H1 (cell line): ENCODE results near the gene OR2A42. TPM values are rescaled to one million over a fixed set of nuclear protein-coding genes. Genes with fewer than 3 reads are reported as not detected.
"Not testable (repeated sequence)": the region's sequence is repeated elsewhere in the genome, so short reads cannot be mapped to it uniquely, and the experiment has no call there.

ENCODE experiments used
- CTCF ChIA-PET: fragments of 300-600 bp; sonication (Branson Sonifier 250); formaldehyde crosslinking; loops from one replicate; lab custom pipeline; 2021; ENCODE audit not compliant: partially characterized antibody; lab: Charles Lee
- POLR2A ChIA-PET: fragments of 300-600 bp; sonication (Branson Sonifier 250); formaldehyde crosslinking; loops from one replicate; lab custom pipeline; 2021; ENCODE audit warnings: inconsistent platforms; ENCODE audit not compliant: partially characterized antibody; lab: Charles Lee
- DNase-seq, 2 experiments: peaks; one replicate each; pipeline versions ENCODE4 v3.0.0 to v3.0.0-alpha.2; 2010 to 2022; ENCODE audit warnings: low spot score in 2 of 2, low read depth in 1 of 2, mixed read lengths in 1 of 2
- FAIRE-seq: peaks from 2 replicates; lab custom pipeline; 2011; peaks lifted over from hg19 to GRCh38; lab: Jason Lieb, UNC
- H2AFZ ChIP-seq: 2 replicates; pipeline ENCODE4 v1.8.1; 2012; ENCODE audit warnings: low read length, inconsistent platforms
- H2AK5ac ChIP-seq: 2 replicates; pipeline ENCODE4 v1.6.1; 2013; ENCODE audit warnings: low read depth, low read length
- H2BK120ac ChIP-seq: replicated peaks from 2 replicates; pipeline ENCODE3; 2013; ENCODE audit warnings: low read depth, low read length, inconsistent platforms
- H2BK12ac ChIP-seq: 2 replicates; pipeline ENCODE4 v1.6.1; 2013; ENCODE audit warnings: low read depth, low read length
- H2BK15ac ChIP-seq: 2 replicates; pipeline ENCODE4 v1.6.1; 2013; ENCODE audit warnings: low read length
- H2BK20ac ChIP-seq: 2 replicates; pipeline ENCODE4 v1.6.1; 2013; ENCODE audit warnings: low read length
- H2BK5ac ChIP-seq: 2 replicates; pipeline ENCODE4 v1.6.1; 2013; ENCODE audit warnings: low read depth, low read length
- H3K14ac ChIP-seq: 2 replicates; pipeline ENCODE4 v1.6.1; 2013; ENCODE audit warnings: inconsistent platforms; ENCODE audit not compliant: insufficient read length
- H3K18ac ChIP-seq: 2 replicates; pipeline ENCODE4 v1.6.1; 2013; ENCODE audit warnings: low read length; ENCODE audit errors: extremely low read depth
- H3K23ac ChIP-seq: 2 replicates; pipeline ENCODE4 v1.6.1; 2013; ENCODE audit warnings: inconsistent platforms; ENCODE audit not compliant: insufficient read length
- H3K23me2 ChIP-seq: 2 replicates; pipeline ENCODE4 v1.6.1; 2013; ENCODE audit warnings: low read depth, low read length
- H3K27ac ChIP-seq: 2 replicates; pipeline ENCODE4 v1.6.1; 2011; ENCODE audit warnings: low read depth, low read length, inconsistent platforms
- H3K27me3 ChIP-seq, 4 experiments: replicated peaks in 1 of 4; 1 replicate in 1 of 4; 2 replicates in 3 of 4; pipeline versions ENCODE4 v1.6.1 to v1.8.1; 2011 to 2013; ENCODE audit warnings: low read length in 3 of 4, mild to moderate bottlenecking in 3 of 4, inconsistent platforms in 2 of 4, mixed read lengths in 2 of 4, moderate library complexity in 1 of 4; ENCODE audit not compliant: control insufficient read depth in 3 of 4, insufficient read depth in 3 of 4; ENCODE audit errors: extremely low read depth in 1 of 4
- H3K36me3 ChIP-seq, 4 experiments: 2 replicates each; pipeline versions ENCODE4 v1.6.1 to v1.8.1; 2011 to 2013; ENCODE audit warnings: mild to moderate bottlenecking in 4 of 4, low read length in 3 of 4, moderate library complexity in 2 of 4, control low read depth in 1 of 4, inconsistent platforms in 1 of 4; ENCODE audit not compliant: insufficient read depth in 4 of 4, control insufficient read depth in 2 of 4
- H3K4ac ChIP-seq: replicated peaks from 2 replicates; pipeline ENCODE3; 2013; ENCODE audit warnings: low read length, low read depth, mixed read lengths, inconsistent platforms; ENCODE audit not compliant: insufficient read length
- H3K4me1 ChIP-seq, 4 experiments: replicated peaks in 1 of 4; 1 replicate in 1 of 4; 2 replicates in 3 of 4; pipeline versions ENCODE4 v1.6.1 to v1.8.1; 2011 to 2013; ENCODE audit warnings: low read length in 3 of 4, inconsistent platforms in 2 of 4, mixed read lengths in 1 of 4; ENCODE audit not compliant: insufficient read depth in 4 of 4, control insufficient read depth in 3 of 4
- H3K4me2 ChIP-seq, 2 experiments: 2 replicates each; pipeline versions ENCODE4 v1.6.1 to v1.8.1; 2011 to 2013; ENCODE audit warnings: low read depth in 2 of 2, low read length in 2 of 2, control low read depth in 1 of 2, inconsistent platforms in 1 of 2, mild to moderate bottlenecking in 1 of 2; ENCODE audit not compliant: insufficient read depth in 1 of 2
- H3K4me3 ChIP-seq, 4 experiments: fragments of 200-600, 300-600 bp in 1 of 4; sonication (generic), shearing (Covaris generic), sonication (Bioruptor Twin) in 1 of 4; 2 replicates each; pipeline versions ENCODE4 v1.5.1 to v1.8.1; 2011 to 2016; ENCODE audit warnings: low read length in 4 of 4, low read depth in 3 of 4, control low read depth in 2 of 4, inconsistent platforms in 2 of 4, mild to moderate bottlenecking in 2 of 4, mixed read lengths in 1 of 4, moderate library complexity in 1 of 4; ENCODE audit not compliant: insufficient read depth in 2 of 4; ENCODE audit errors: extremely low read depth in 1 of 4
- H3K56ac ChIP-seq: replicated peaks from 2 replicates; pipeline ENCODE3; 2013; ENCODE audit warnings: low read depth, mild to moderate bottlenecking, mixed read lengths, low read length, inconsistent platforms; ENCODE audit not compliant: insufficient read length
- H3K79me1 ChIP-seq: 2 replicates; pipeline ENCODE4 v1.6.1; 2013; ENCODE audit warnings: low read depth, low read length, control low read depth
- H3K79me2 ChIP-seq, 2 experiments: 2 replicates each; pipeline versions ENCODE4 v1.6.1 to v1.8.1; 2012 to 2013; ENCODE audit warnings: low read length in 2 of 2, mild to moderate bottlenecking in 2 of 2, inconsistent platforms in 1 of 2; ENCODE audit not compliant: insufficient read depth in 2 of 2, control insufficient read depth in 1 of 2
- H3K9ac ChIP-seq, 4 experiments: replicated peaks in 1 of 4; 1 replicate in 1 of 4; 2 replicates in 3 of 4; pipeline versions ENCODE4 v1.6.1 to v1.8.1; 2011 to 2013; ENCODE audit warnings: low read depth in 3 of 4, low read length in 3 of 4, control low read depth in 2 of 4, mild to moderate bottlenecking in 2 of 4, moderate library complexity in 2 of 4, inconsistent platforms in 1 of 4; ENCODE audit errors: extremely low read depth in 1 of 4
- H3K9me3 ChIP-seq, 2 experiments: 2 replicates each; pipeline versions ENCODE4 v1.6.1 to v1.8.1; 2012 to 2013; ENCODE audit warnings: mild to moderate bottlenecking in 2 of 2, moderate library complexity in 2 of 2, control low read depth in 1 of 2, inconsistent platforms in 1 of 2, low read depth in 1 of 2, low read length in 1 of 2, mixed read lengths in 1 of 2; ENCODE audit not compliant: insufficient read depth in 2 of 2
- H4K20me1 ChIP-seq, 2 experiments: replicated peaks in 1 of 2; 2 replicates each; pipeline versions ENCODE3 to v1.8.1; 2011 to 2013; ENCODE audit warnings: inconsistent platforms in 2 of 2, low read length in 2 of 2, mild to moderate bottlenecking in 1 of 2; ENCODE audit not compliant: insufficient read depth in 2 of 2, control insufficient read depth in 1 of 2
- H4K5ac ChIP-seq: 2 replicates; pipeline ENCODE4 v1.6.1; 2013; ENCODE audit warnings: low read length, low read depth, mixed read lengths, inconsistent platforms; ENCODE audit not compliant: insufficient read length
- H4K8ac ChIP-seq: 2 replicates; pipeline ENCODE4 v1.8.0; 2013; ENCODE audit warnings: mild to moderate bottlenecking, moderate library complexity, low read length, inconsistent platforms; ENCODE audit not compliant: insufficient read depth; ENCODE audit errors: extremely low read depth
- H4K91ac ChIP-seq: replicated peaks from 2 replicates; pipeline ENCODE3; 2013; ENCODE audit warnings: low read length, mixed read lengths, inconsistent platforms; ENCODE audit not compliant: insufficient read length
- RAD21 ChIP-seq, 2 experiments: IDR thresholded peaks in 1 of 2; conservative IDR thresholded peaks in 1 of 2; 2 replicates each; pipeline ENCODE4 v1.6.1; 2011; ENCODE audit warnings: low read depth in 2 of 2, low read length in 2 of 2, improper control_type of control experiment in 1 of 2, inconsistent platforms in 1 of 2, mild to moderate bottlenecking in 1 of 2, moderate library complexity in 1 of 2
- WGBS, 2 experiments: shearing (Covaris generic) in 1 of 2; methylation state at CpG; one replicate each; pipeline versions ENCODE4 v1.1.6 to v1.1.7; 2013 to 2015; ENCODE audit warnings: low lambda C conversion rate in 2 of 2, mixed read lengths in 2 of 2, inconsistent platforms in 1 of 2, low coverage in 1 of 2, missing lambda C conversion rate in 1 of 2; ENCODE audit not compliant: insufficient replicate concordance in 2 of 2, insufficient coverage in 1 of 2, insufficient read length in 1 of 2; ENCODE audit errors: extremely low coverage in 1 of 2, missing lambda C conversion rate in 1 of 2; 5-methylcytosine and 5-hydroxymethylcytosine counted together
- polyA plus RNA-seq, 7 experiments: library from polyadenylated mRNA; depleted of rRNA in 3 of 7; stranded (reverse) in 5 of 7; unstranded in 2 of 7; fragments of >200 nt in 5 of 7; fragments of 200-250 nt in 2 of 7; gene quantifications; 1 replicate in 5 of 7; 2 replicates in 1 of 7; 4 replicates in 1 of 7; pipeline versions ENCODE4 v1.2.1 to v1.2.3, GENCODE V29; 2011 to 2013; ENCODE audit warnings: missing spikeins in 2 of 7, mixed read lengths in 2 of 7
- total RNA-seq: library from RNA; stranded (reverse); fragmentation: NEBNext Ultra II Directional; extraction: Animal tissue kit (Norgen Biotek cat#: 25700); gene quantifications from 2 replicates; pipeline ENCODE4 v1.2.1, GENCODE V29; 2021
- TF ChIP-seq, protein P1 (sequence below), 3 experiments: IDR thresholded peaks; 1 replicate in 2 of 3; 2 replicates in 1 of 3; pipeline versions ENCODE4 v1.5.1 to v1.6.1; 2011; ENCODE audit warnings: low read length in 3 of 3, mild to moderate bottlenecking in 3 of 3, inconsistent platforms in 2 of 3, low read depth in 1 of 3, moderate library complexity in 1 of 3; ENCODE audit not compliant: insufficient read depth in 1 of 3; ENCODE audit errors: control extremely low read depth in 1 of 3

OR2A42 gene
- total and polyA plus RNA-seq, 2 of the 8 experiments (the other 6 are each of a cell fraction or from before 2014, with no cell fraction given), result not detected

GRCh38 chr7:144178380-144179164 lies 60.8 kb downstream of the OR2A42 start:
- H3K79me1 ChIP-seq, H3K9me3 ChIP-seq, H3K4ac ChIP-seq, H2AK5ac ChIP-seq, H3K18ac ChIP-seq, DNase-seq, H3K36me3 ChIP-seq, H4K8ac ChIP-seq, H2BK15ac ChIP-seq, H3K9ac ChIP-seq, H3K56ac ChIP-seq, H3K23me2 ChIP-seq, H2BK5ac ChIP-seq, H3K27me3 ChIP-seq, H2BK20ac ChIP-seq, H4K91ac ChIP-seq, H4K5ac ChIP-seq, H3K4me2 ChIP-seq, H3K27ac ChIP-seq, H3K23ac ChIP-seq, H2AFZ ChIP-seq, H4K20me1 ChIP-seq, POLR2A ChIA-PET, H3K4me1 ChIP-seq, H2BK12ac ChIP-seq, H3K14ac ChIP-seq, H3K4me3 ChIP-seq, H3K79me2 ChIP-seq, FAIRE-seq, H2BK120ac ChIP-seq: not testable (repeated sequence)
- CTCF ChIA-PET, result interaction anchor here (1.2 kb wide), 2 partner anchors 10 to 51 kb away, joined by 3 read pairs; no protein-coding TSS in a partner anchor
- WGBS, 2 experiments, result 48% methylated on average over 7 of the region's 10 CpGs; no CpG with 5 or more reads in 1 of the 2 experiments
- TF ChIP-seq, protein P1, sequence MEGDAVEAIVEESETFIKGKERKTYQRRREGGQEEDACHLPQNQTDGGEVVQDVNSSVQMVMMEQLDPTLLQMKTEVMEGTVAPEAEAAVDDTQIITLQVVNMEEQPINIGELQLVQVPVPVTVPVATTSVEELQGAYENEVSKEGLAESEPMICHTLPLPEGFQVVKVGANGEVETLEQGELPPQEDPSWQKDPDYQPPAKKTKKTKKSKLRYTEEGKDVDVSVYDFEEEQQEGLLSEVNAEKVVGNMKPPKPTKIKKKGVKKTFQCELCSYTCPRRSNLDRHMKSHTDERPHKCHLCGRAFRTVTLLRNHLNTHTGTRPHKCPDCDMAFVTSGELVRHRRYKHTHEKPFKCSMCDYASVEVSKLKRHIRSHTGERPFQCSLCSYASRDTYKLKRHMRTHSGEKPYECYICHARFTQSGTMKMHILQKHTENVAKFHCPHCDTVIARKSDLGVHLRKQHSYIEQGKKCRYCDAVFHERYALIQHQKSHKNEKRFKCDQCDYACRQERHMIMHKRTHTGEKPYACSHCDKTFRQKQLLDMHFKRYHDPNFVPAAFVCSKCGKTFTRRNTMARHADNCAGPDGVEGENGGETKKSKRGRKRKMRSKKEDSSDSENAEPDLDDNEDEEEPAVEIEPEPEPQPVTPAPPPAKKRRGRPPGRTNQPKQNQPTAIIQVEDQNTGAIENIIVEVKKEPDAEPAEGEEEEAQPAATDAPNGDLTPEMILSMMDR (IDR thresholded peaks at IDR 0.05; ENCODE audit: control extremely low read depth in 1 of 3, insufficient read depth in 1 of 3, low read depth in 1 of 3, low read length in 3 of 3), result peak in 2 of 3 experiments; percentile 23 to 27; a peak in 2 of 4 replicates
- TF ChIP-seq RAD21 (IDR thresholded peaks at IDR 0.05 in 1 of 2, conservative IDR thresholded peaks at IDR 0.05 in 1 of 2; ENCODE audit: low read depth in 2 of 2, low read length in 2 of 2), result peak; percentile 23 to 39; a peak in 3 of 4 replicates
